Measurements from ENCODE around the gene ULK4. TPM values are rescaled to one million over a fixed set of nuclear protein-coding genes. Genes with fewer than 3 reads are reported as not detected.
"Not testable (repeated sequence)": the region's sequence is repeated elsewhere in the genome, so short reads cannot be mapped to it uniquely, and the experiment has no call there.

The ULK4 gene
- total RNA-seq, 4 donors from 2014 or later = 13.3 to 23.4 (median 17.9) TPM

GRCh38 chr3:41888368-41889076, 73.4 kb downstream of the ULK4 start:
- H3K27ac ChIP-seq = no peak overlapping the region
- H3K4me1 ChIP-seq = no peaks in the 10 kb centered on the region
- no peaks in the 10 kb centered on the region for H3K36me3 ChIP-seq
- TF ChIP-seq POLR2A (IDR thresholded peaks at IDR 0.05) (no peak), CTCF (IDR thresholded peaks at IDR 0.05) (no peak), EP300 (IDR thresholded peaks at IDR 0.05) (no peak)
- no peak overlapping the region for H3K4me3 ChIP-seq
- H3K27me3 ChIP-seq = no peaks in the 10 kb centered on the region
- WGBS, 2 donors = 26 to 42% methylated on average over 3 of the region's 3 CpGs
- DNase-seq (ENCODE audit: low spot score in 2 of 2) = no peak
- no peaks in the 10 kb centered on the region for H3K9me3 ChIP-seq

GRCh38 chr3:41882956-41883355, 78.9 kb downstream of the ULK4 start:
- Histone ChIP-seq H3K9me3 (no peaks in the 10 kb centered on the region), H3K36me3 (no peaks in the 10 kb centered on the region), H3K27me3 (no peaks in the 10 kb centered on the region), H3K27ac (no peak overlapping the region), H3K4me1 (no peaks in the 10 kb centered on the region), H3K4me3 (no peak overlapping the region)
- no peak for DNase-seq (ENCODE audit: low spot score in 2 of 2)
- no peak for TF ChIP-seq CTCF (IDR thresholded peaks at IDR 0.05)
- TF ChIP-seq POLR2A (IDR thresholded peaks at IDR 0.05) = no peak
- no peak for TF ChIP-seq EP300 (IDR thresholded peaks at IDR 0.05)

GRCh38 chr3:41881233-41881821, 80.6 kb downstream of the ULK4 start:
- no peaks in the 10 kb centered on the region for H3K4me1 ChIP-seq
- no peaks in the 10 kb centered on the region for H3K27me3 ChIP-seq
- H3K9me3 ChIP-seq = no peaks in the 10 kb centered on the region
- no peaks in the 10 kb centered on the region for H3K36me3 ChIP-seq
- 56 to 57% methylated on average over 3 of the region's 3 CpGs for WGBS, 2 donors
- DNase-seq (ENCODE audit: low spot score in 2 of 2) = peak in 1 of 2 donors; percentile 61
- no peak for TF ChIP-seq EP300 (IDR thresholded peaks at IDR 0.05)
- peak; percentile 57 to 76 (median 67) for TF ChIP-seq CTCF (IDR thresholded peaks at IDR 0.05)
- H3K4me3 ChIP-seq = no peak overlapping the region
- H3K27ac ChIP-seq = no peak overlapping the region

GRCh38 chr3:41880387-41880786, 81.5 kb downstream of the ULK4 start:
- no peak overlapping the region for H3K27ac ChIP-seq
- H3K27me3 ChIP-seq = no peaks in the 10 kb centered on the region
- no peak for TF ChIP-seq POLR2A (IDR thresholded peaks at IDR 0.05)
- DNase-seq (ENCODE audit: low spot score in 2 of 2) = no peak
- no peaks in the 10 kb centered on the region for H3K4me1 ChIP-seq
- no peaks in the 10 kb centered on the region for H3K36me3 ChIP-seq
- H3K4me3 ChIP-seq = no peak overlapping the region
- no peaks in the 10 kb centered on the region for H3K9me3 ChIP-seq
- WGBS, 2 donors = 73 to 75% methylated on average over 2 of the region's 2 CpGs

- 94 to 98% methylated on average over 9 of the region's 9 CpGs for WGBS, 2 donors
- not testable (repeated sequence) for H3K4me3 ChIP-seq; H3K27me3 ChIP-seq; H3K27ac ChIP-seq; H3K9me3 ChIP-seq; H3K4me1 ChIP-seq; H3K36me3 ChIP-seq; DNase-seq (ENCODE audit: low spot score in 2 of 2)
Measured at GRCh38 chr3:41877741-41878140, 84.2 kb downstream of the ULK4 start.

- no peak overlapping the region for H3K27ac ChIP-seq
- no peaks in the 10 kb centered on the region for H3K9me3 ChIP-seq
- DNase-seq (ENCODE audit: low spot score in 2 of 2) = no peak
- H3K4me3 ChIP-seq = no peak overlapping the region
- H3K27me3 ChIP-seq = no peaks in the 10 kb centered on the region
- 86 to 88% methylated on average over 4 of the region's 4 CpGs for WGBS, 2 donors
- no peaks in the 10 kb centered on the region for H3K36me3 ChIP-seq
- no peak for TF ChIP-seq EP300 (IDR thresholded peaks at IDR 0.05)
- TF ChIP-seq POLR2A (IDR thresholded peaks at IDR 0.05) = no peak
- TF ChIP-seq CTCF (IDR thresholded peaks at IDR 0.05) = no peak
- no peaks in the 10 kb centered on the region for H3K4me1 ChIP-seq
Measured at GRCh38 chr3:41874022-41874421, 87.9 kb downstream of the ULK4 start.

Data from tibial nerve (tissue), 4 donors.